Ishikawa (cell line): ENCODE data around the gene HOXB3.
A peak's percentile ranks its signal among the peaks of the same experiment; 100 is the strongest.

ENCODE experiments used
- CEBPB ChIP-seq: IDR thresholded peaks from 2 replicates; pipeline ENCODE4 v1.6.1; 2012
- CREB1 ChIP-seq: IDR thresholded peaks from 2 replicates; pipeline ENCODE4 v1.6.1; 2012; ENCODE audit warnings: low read depth
- EGR1 ChIP-seq: IDR thresholded peaks from 2 replicates; pipeline ENCODE4 v1.6.1; 2012
- EP300 ChIP-seq: IDR thresholded peaks from 2 replicates; pipeline ENCODE4 v1.6.1; 2012; ENCODE audit warnings: borderline replicate concordance
- FOXM1 ChIP-seq: IDR thresholded peaks from 2 replicates; pipeline ENCODE4 v1.6.1; 2012; ENCODE audit warnings: low read depth, borderline replicate concordance
- MAX ChIP-seq: IDR thresholded peaks from 2 replicates; pipeline ENCODE4 v1.6.1; 2012
- NFIC ChIP-seq: IDR thresholded peaks from 2 replicates; pipeline ENCODE4 v1.6.1; 2012
- RAD21 ChIP-seq: IDR thresholded peaks from 2 replicates; pipeline ENCODE4 v1.6.1; 2012; ENCODE audit warnings: low read depth
- REST ChIP-seq: IDR thresholded peaks from 2 replicates; pipeline ENCODE4 v1.6.1; 2012; ENCODE audit warnings: low read depth, mild to moderate bottlenecking
- TAF1 ChIP-seq: IDR thresholded peaks from 2 replicates; pipeline ENCODE4 v1.6.1; 2012; ENCODE audit warnings: low read depth, mild to moderate bottlenecking
- TCF12 ChIP-seq: IDR thresholded peaks from 2 replicates; pipeline ENCODE4 v1.6.1; 2012; ENCODE audit warnings: low read depth
- TEAD4 ChIP-seq: IDR thresholded peaks from 2 replicates; pipeline ENCODE4 v1.6.1; 2012
- YY1 ChIP-seq: IDR thresholded peaks from 2 replicates; pipeline ENCODE4 v1.6.1; 2012; ENCODE audit warnings: low read depth
- ZBTB7A ChIP-seq: IDR thresholded peaks from 2 replicates; pipeline ENCODE4 v1.6.1; 2012; ENCODE audit warnings: low read depth
- TF ChIP-seq, protein P1 (sequence below): IDR thresholded peaks from 2 replicates; pipeline ENCODE4 v1.6.1; 2012

HOXB3 gene

GRCh38 chr17:48595278-48595999, 5.4 kb upstream of the HOXB3 start:
- TF ChIP-seq ZBTB7A = no peak
- TF ChIP-seq RAD21 = no peak
- no peak for TF ChIP-seq TCF12
- no peak for TF ChIP-seq YY1
- no peak for TF ChIP-seq CREB1
- no peak for TF ChIP-seq REST
- TF ChIP-seq, protein P1, sequence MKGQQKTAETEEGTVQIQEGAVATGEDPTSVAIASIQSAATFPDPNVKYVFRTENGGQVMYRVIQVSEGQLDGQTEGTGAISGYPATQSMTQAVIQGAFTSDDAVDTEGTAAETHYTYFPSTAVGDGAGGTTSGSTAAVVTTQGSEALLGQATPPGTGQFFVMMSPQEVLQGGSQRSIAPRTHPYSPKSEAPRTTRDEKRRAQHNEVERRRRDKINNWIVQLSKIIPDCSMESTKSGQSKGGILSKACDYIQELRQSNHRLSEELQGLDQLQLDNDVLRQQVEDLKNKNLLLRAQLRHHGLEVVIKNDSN = no peak
- TF ChIP-seq TEAD4 = no peak

DNA sequence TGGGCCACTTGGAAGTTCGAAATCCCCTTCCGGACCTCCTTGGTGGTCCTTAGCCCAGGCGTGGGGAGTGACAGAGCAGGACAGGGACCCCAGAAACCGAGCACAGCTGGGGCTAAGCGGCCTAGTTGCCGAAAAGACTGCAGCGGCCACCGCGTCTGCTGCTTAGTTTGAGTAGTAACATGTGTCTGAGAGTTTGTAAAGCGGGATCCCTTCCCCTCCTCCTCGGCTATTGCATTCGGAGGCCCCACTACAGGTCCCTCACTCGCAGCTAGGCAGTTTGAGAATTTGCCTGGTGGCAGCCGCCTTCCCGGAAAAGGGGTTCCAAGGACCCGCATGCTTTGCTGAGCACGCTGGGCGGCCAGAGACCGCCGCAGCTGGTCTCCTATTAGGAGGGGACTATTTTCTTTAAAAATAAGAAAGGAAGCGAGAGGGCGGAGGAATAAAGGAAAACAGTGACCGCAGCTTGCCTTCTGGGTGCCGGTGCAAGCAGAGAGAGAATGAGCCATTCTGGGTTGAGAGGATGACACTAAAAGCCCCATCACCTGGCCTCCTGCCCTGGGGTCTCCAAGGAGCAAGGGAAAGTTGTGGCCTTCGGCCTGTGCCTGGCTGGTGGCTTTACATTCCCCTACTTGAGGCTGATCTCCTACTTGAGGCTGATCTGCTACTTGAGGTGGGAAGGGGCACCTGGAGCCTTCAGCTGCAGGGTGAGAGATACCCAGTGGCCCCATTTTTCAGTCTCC, 4.7 kb upstream of the HOXB3 start:
- TF ChIP-seq RAD21 (no peak), REST (0 out of 2 replicates have a peak, but pooled peaks have one; percentile 13)

DNA sequence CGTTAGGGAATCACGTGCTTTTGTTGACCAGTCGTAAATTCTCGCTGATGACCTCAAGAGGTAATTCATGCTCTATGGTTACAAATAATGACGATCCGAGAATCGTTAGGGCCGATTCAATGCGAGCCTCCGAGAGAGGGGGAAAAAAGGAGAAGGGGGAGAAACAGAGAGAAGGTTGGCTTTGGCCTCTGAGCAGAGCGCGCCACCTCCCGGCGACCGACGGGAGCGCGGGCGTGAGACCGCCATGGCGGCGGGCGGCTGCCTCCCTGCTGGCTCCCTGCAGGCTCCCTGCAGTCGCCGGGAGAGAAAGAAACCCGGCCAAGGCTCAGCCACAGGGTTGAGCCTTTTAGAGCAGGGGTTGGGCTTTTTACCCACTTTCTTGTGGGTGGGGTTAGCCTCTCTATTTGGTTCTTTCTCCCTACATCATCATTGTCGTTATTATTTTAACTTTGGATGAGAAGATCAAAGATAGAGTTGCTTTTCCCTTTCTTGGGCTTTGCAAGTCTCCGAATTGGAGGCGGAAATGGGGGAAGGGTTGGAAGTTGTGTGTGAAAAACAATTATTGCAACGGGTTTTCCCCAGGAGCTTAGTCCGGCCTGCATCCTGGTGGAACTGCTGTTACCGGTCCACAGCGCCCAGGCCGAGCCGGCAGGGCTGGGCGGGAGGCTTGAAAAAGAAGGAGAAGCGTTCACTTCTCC, 3.9 kb upstream of the HOXB3 start:
- TF ChIP-seq TAF1 = peak; percentile 46; the same call in 1 of the 2 replicates
- TF ChIP-seq REST = no peak
- peak; percentile 48; the same call in 1 of the 2 replicates for TF ChIP-seq EP300
- no peak for TF ChIP-seq MAX
- no peak for TF ChIP-seq CREB1
- TF ChIP-seq TCF12 = peak; percentile 40; the same call in 1 of the 2 replicates
- TF ChIP-seq CEBPB = no peak
- TF ChIP-seq TEAD4 = peak; percentile 15; the same call in 1 of the 2 replicates
- peak; percentile 85; the same call in 1 of the 2 replicates for TF ChIP-seq YY1
- TF ChIP-seq RAD21 = peak; percentile 70
- TF ChIP-seq NFIC = 0 out of 2 replicates have a peak, but pooled peaks have one; percentile 7
- TF ChIP-seq, protein P1 = peak; percentile 54; the same call in 1 of the 2 replicates
- no peak for TF ChIP-seq EGR1
- TF ChIP-seq FOXM1 = no peak

DNA sequence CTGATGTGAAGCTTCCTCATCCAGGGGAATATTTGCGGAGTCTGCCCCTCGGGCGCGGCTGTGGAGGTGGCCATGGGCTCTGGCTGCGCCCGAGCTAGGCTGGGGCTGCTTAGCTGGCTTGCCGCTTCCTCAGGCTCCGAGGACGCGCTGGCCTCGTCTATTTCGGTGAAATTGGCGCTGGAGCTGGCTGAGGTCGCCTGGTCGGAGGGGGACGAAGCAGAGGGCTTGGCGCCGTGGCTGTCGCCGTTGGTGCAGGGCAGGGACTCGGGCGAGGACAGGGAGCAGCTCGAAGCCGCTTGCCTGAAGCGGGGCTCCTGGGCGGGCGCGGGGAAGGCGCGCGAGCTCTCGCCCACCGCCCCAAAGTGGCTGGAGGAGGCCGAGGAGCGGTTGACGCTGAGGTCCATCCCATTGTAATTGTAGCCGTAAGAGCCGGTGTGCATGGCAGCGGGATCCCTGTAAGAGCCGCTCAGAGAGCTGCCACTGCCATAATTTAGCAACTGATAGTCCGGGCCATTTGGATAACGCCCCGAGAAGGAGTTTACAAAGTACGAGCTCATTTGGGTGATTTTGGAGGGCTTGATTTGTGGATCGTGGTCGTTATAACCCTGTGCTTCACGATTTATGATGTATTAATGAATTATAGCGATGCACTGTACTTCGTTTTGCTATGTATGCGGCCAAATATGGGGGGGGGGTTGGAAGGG, 3.2 kb upstream of the HOXB3 start, which contains the start of gene HOXB5:
Gene HOXB5, minus strand, starts transcription at position 654 of the 704 bp plus-strand sequence. Its CDS starts 97 bp downstream, at position 557.
- TF ChIP-seq, protein P1 = no peak
- TF ChIP-seq TCF12 = 0 out of 2 replicates have a peak, but pooled peaks have one; percentile 15
